Neural cell (in vitro differentiated cells): Measurements from ENCODE around the gene SKIL.

Source experiments
- CTCF ChIP-seq: fragments of 450-650 bp; IDR thresholded peaks from 2 replicates; pipeline ENCODE4 v1.5.1; 2014; ENCODE audit warnings: antibody characterized with exemption, mild to moderate bottlenecking, moderate library complexity; ENCODE audit not compliant: poor library complexity, severe bottlenecking
- EP300 ChIP-seq: fragments of 450-650 bp; conservative IDR thresholded peaks from 2 replicates; pipeline ENCODE4 v1.6.1; 2014; ENCODE audit warnings: antibody characterized with exemption, mild to moderate bottlenecking, moderate library complexity; ENCODE audit not compliant: poor library complexity, severe bottlenecking
- EZH2 ChIP-seq: fragments of 200-600, 300-800 bp; shearing (Covaris generic), sonication (generic); IDR thresholded peaks from 2 replicates; pipeline ENCODE4 v1.6.1; 2014; ENCODE audit warnings: antibody characterized with exemption, low read length, borderline replicate concordance, mild to moderate bottlenecking; ENCODE audit not compliant: insufficient read depth, poor library complexity, severe bottlenecking
- MXI1 ChIP-seq: fragments of 450-650 bp; conservative IDR thresholded peaks from 2 replicates; pipeline ENCODE4 v1.6.1; 2014; ENCODE audit warnings: antibody characterized with exemption, mild to moderate bottlenecking; ENCODE audit not compliant: poor library complexity, severe bottlenecking
- RAD21 ChIP-seq: fragments of 450-650 bp; conservative IDR thresholded peaks from 2 replicates; pipeline ENCODE4 v1.6.1; 2014; ENCODE audit warnings: antibody characterized with exemption, mild to moderate bottlenecking, moderate library complexity
- REST ChIP-seq: IDR thresholded peaks from 2 replicates; pipeline ENCODE4 v1.6.1; 2012; ENCODE audit warnings: borderline replicate concordance

GRCh38 chr3:170405101-170405500, 47.6 kb downstream of the SKIL start:
- no peak for TF ChIP-seq RAD21
- TF ChIP-seq CTCF, result no peak
- TF ChIP-seq REST, result no peak
- TF ChIP-seq MXI1, result no peak
- TF ChIP-seq EP300, result no peak
- no peak for TF ChIP-seq EZH2
